GM12891 (cell line): ENCODE results near the gene FBXL17.

ENCODE experiments used
- PAX5 ChIP-seq: IDR thresholded peaks from 2 replicates; pipeline ENCODE4 v1.6.1; 2011; ENCODE audit warnings: low read length, moderate library complexity, mild to moderate bottlenecking; ENCODE audit not compliant: insufficient read depth, severe bottlenecking
- POLR2A ChIP-seq: IDR thresholded peaks from 2 replicates; pipeline ENCODE4 v1.6.1; 2011; ENCODE audit warnings: low read depth, low read length, control low read depth
- POLR2AphosphoS5 ChIP-seq: IDR thresholded peaks from 2 replicates; pipeline ENCODE4 v1.6.1; 2011; ENCODE audit warnings: low read depth, low read length, control low read depth
- SPI1 ChIP-seq: IDR thresholded peaks from 2 replicates; pipeline ENCODE4 v1.6.1; 2011; ENCODE audit warnings: low read depth, low read length, control low read depth
- TAF1 ChIP-seq: IDR thresholded peaks from 2 replicates; pipeline ENCODE4 v1.6.1; 2011; ENCODE audit warnings: low read depth, low read length, control low read depth

- TF ChIP-seq POLR2A: no peak
- TF ChIP-seq POLR2AphosphoS5: no peak
- TF ChIP-seq TAF1: no peak
- no peak for TF ChIP-seq PAX5
- no peak for TF ChIP-seq SPI1
Observed at GRCh38 chr5:107855171-107855570, 526.7 kb downstream of the FBXL17 start.
